ENCODE measurements around the gene PREX1. TPM values are rescaled to one million over a fixed set of nuclear protein-coding genes. Genes with fewer than 3 reads are reported as not detected.

Gene PREX1
- total RNA-seq, 1 donor from 2014 or later = 20.8 TPM

- no peak overlapping the region for H3K4me3 Mint-ChIP-seq
- DNase-seq (ENCODE audit: extremely low spot score, unreplicated experiment) = no peak
- no peak overlapping the region for H3K27ac Mint-ChIP-seq
- H3K36me3 Mint-ChIP-seq = peaks cover 4% of the 10 kb centered on the region
- no peaks in the 10 kb centered on the region for H3K9me3 Mint-ChIP-seq
- H3K27me3 Mint-ChIP-seq = peaks cover 13% of the 10 kb centered on the region
- TF ChIP-seq, protein P1, sequence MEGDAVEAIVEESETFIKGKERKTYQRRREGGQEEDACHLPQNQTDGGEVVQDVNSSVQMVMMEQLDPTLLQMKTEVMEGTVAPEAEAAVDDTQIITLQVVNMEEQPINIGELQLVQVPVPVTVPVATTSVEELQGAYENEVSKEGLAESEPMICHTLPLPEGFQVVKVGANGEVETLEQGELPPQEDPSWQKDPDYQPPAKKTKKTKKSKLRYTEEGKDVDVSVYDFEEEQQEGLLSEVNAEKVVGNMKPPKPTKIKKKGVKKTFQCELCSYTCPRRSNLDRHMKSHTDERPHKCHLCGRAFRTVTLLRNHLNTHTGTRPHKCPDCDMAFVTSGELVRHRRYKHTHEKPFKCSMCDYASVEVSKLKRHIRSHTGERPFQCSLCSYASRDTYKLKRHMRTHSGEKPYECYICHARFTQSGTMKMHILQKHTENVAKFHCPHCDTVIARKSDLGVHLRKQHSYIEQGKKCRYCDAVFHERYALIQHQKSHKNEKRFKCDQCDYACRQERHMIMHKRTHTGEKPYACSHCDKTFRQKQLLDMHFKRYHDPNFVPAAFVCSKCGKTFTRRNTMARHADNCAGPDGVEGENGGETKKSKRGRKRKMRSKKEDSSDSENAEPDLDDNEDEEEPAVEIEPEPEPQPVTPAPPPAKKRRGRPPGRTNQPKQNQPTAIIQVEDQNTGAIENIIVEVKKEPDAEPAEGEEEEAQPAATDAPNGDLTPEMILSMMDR (conservative IDR thresholded peaks at IDR 0.05) = no peak
- H3K4me1 Mint-ChIP-seq (ENCODE audit: unreplicated experiment) = peaks cover 14% of the 10 kb centered on the region
These were observed 129.1 kb downstream of the PREX1 start for GRCh38 chr20:48698507-48699267.

- H3K27me3 Mint-ChIP-seq = peaks cover 13% of the 10 kb centered on the region
- H3K4me3 Mint-ChIP-seq = no peak overlapping the region
- no peaks in the 10 kb centered on the region for H3K9me3 Mint-ChIP-seq
- peaks cover 4% of the 10 kb centered on the region for H3K36me3 Mint-ChIP-seq
- no peak for DNase-seq (ENCODE audit: extremely low spot score, unreplicated experiment)
- no peak overlapping the region for H3K27ac Mint-ChIP-seq
- peaks cover 14% of the 10 kb centered on the region for H3K4me1 Mint-ChIP-seq (ENCODE audit: unreplicated experiment)
- TF ChIP-seq, protein P1 (conservative IDR thresholded peaks at IDR 0.05) = no peak
These were observed 129.8 kb downstream of the PREX1 start for GRCh38 chr20:48697845-48698491.

DNA sequence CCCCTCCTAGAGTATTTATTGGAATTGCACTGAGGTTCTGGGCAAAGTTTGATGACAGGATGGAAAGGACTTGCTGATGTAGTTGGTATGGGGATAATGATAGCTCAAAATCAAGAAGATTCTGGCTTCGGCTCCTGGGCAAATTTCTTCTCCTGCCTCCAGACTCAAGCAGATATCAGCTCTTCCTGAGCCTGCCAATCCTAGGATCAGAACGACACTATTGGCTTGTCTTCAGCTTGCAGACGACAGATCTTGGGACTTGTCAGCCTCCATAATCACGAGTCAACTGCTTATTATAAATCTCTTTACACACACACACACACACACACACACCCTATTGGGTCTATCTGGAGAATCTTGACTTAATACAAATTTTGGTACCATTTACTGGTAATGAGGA lies 131.1 kb downstream of the PREX1 start:
- H3K27ac Mint-ChIP-seq = no peak overlapping the region
- no peak overlapping the region for H3K4me3 Mint-ChIP-seq
- peaks cover 14% of the 10 kb centered on the region for H3K4me1 Mint-ChIP-seq (ENCODE audit: unreplicated experiment)
- DNase-seq (ENCODE audit: extremely low spot score, unreplicated experiment) = no peak
- peaks cover 12% of the 10 kb centered on the region for H3K27me3 Mint-ChIP-seq
- no peaks in the 10 kb centered on the region for H3K9me3 Mint-ChIP-seq
- H3K36me3 Mint-ChIP-seq = peaks cover 4% of the 10 kb centered on the region
- TF ChIP-seq, protein P1 (conservative IDR thresholded peaks at IDR 0.05) = no peak

GRCh38 chr20:48695738-48696137 lies 132.1 kb downstream of the PREX1 start:
- peaks cover 9% of the 10 kb centered on the region for H3K27me3 Mint-ChIP-seq
- H3K4me1 Mint-ChIP-seq (ENCODE audit: unreplicated experiment) = peaks cover 14% of the 10 kb centered on the region
- DNase-seq (ENCODE audit: extremely low spot score, unreplicated experiment) = no peak
- peaks cover 4% of the 10 kb centered on the region for H3K36me3 Mint-ChIP-seq
- no peaks in the 10 kb centered on the region for H3K9me3 Mint-ChIP-seq
- no peak overlapping the region for H3K27ac Mint-ChIP-seq
- no peak overlapping the region for H3K4me3 Mint-ChIP-seq
- TF ChIP-seq, protein P1 (conservative IDR thresholded peaks at IDR 0.05) = no peak

GRCh38 chr20:48695255-48695654 lies 132.5 kb downstream of the PREX1 start:
- no peak for DNase-seq (ENCODE audit: extremely low spot score, unreplicated experiment)
- H3K27ac Mint-ChIP-seq = no peak overlapping the region
- TF ChIP-seq, protein P1 (conservative IDR thresholded peaks at IDR 0.05) = no peak
- no peak overlapping the region for H3K4me3 Mint-ChIP-seq
- H3K36me3 Mint-ChIP-seq = peaks cover 4% of the 10 kb centered on the region
- no peaks in the 10 kb centered on the region for H3K9me3 Mint-ChIP-seq
- H3K27me3 Mint-ChIP-seq = peaks cover 6% of the 10 kb centered on the region
- peaks cover 14% of the 10 kb centered on the region for H3K4me1 Mint-ChIP-seq (ENCODE audit: unreplicated experiment)

Data from type B pancreatic cell (in vitro differentiated cells).